ENCODE measurements around the gene SPECC1. TPM values are rescaled to one million over a fixed set of nuclear protein-coding genes. Genes with fewer than 3 reads are reported as not detected.

SPECC1 gene
- total RNA-seq, 1 experiment from 2014 or later = 55.3 TPM

DNA sequence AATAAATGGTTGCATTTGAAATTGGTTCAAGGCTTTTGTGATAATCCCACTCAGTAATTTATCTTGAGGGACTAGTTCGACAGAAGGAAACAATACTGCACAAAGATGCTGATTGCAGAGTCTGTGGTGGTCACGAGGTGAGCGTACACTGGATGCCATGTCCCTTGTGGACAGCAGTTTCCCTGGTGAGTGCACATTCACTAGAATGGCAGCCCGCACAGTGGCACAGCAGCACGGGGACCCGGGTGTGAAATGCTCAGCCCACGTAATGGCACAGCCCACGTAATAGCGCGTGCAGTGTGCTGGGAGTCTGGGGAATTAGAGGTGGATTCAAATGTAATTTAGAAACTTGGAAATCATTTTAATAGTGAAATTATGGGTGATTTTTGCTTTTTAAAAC is 304.1 kb downstream of the SPECC1 start:
- ChIA-PET POLR2A (no interaction called here), CTCF (interaction anchor here (0.5 kb wide), 1 partner anchor 86 kb away, joined by 3 read pairs; no protein-coding TSS in a partner anchor)
- Mint-ChIP-seq H3K27ac (ENCODE audit: low read depth, unreplicated experiment) (no peak overlapping the region), H3K4me1 (ENCODE audit: insufficient read depth, unreplicated experiment) (no peaks in the 10 kb centered on the region), H3K36me3 (ENCODE audit: insufficient read depth, unreplicated experiment) (peaks cover 1% of the 10 kb centered on the region), H3K4me3 (ENCODE audit: unreplicated experiment) (no peak overlapping the region), H3K27me3 (ENCODE audit: insufficient read depth, unreplicated experiment) (no peaks in the 10 kb centered on the region), H3K9me3 (ENCODE audit: unreplicated experiment) (no peaks in the 10 kb centered on the region)
- no peak for DNase-seq (ENCODE audit: unreplicated experiment)
- intact Hi-C loops (cut with micrococcal nuclease) = no loop called here
- BruUV-seq (replicated peaks) = no TSS peak
- TF ChIP-seq, protein P1, sequence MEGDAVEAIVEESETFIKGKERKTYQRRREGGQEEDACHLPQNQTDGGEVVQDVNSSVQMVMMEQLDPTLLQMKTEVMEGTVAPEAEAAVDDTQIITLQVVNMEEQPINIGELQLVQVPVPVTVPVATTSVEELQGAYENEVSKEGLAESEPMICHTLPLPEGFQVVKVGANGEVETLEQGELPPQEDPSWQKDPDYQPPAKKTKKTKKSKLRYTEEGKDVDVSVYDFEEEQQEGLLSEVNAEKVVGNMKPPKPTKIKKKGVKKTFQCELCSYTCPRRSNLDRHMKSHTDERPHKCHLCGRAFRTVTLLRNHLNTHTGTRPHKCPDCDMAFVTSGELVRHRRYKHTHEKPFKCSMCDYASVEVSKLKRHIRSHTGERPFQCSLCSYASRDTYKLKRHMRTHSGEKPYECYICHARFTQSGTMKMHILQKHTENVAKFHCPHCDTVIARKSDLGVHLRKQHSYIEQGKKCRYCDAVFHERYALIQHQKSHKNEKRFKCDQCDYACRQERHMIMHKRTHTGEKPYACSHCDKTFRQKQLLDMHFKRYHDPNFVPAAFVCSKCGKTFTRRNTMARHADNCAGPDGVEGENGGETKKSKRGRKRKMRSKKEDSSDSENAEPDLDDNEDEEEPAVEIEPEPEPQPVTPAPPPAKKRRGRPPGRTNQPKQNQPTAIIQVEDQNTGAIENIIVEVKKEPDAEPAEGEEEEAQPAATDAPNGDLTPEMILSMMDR (IDR thresholded peaks at IDR 0.05; ENCODE audit: unreplicated experiment) = no peak

DNA sequence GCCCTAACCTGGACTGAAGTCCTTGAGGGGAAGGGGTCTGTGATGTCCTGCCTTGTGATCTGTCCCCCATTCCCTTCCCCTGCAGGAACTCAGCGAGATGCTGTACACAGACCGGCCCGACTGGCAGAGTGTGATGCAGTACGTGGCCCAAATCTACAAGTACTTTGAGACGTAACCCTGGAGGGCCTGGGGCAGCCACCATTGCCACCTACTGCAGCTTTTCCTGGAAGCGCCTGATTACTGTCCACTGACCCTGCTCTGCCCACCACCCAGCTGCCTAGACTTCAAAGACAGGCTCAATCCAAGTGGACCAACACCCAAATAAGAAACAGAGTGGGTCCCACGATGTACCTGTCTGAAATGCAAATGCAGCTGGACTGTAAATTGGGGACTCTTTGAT is 304.7 kb downstream of the SPECC1 start:
- H3K4me3 Mint-ChIP-seq (ENCODE audit: unreplicated experiment) = no peak overlapping the region
- no peaks in the 10 kb centered on the region for H3K36me3 Mint-ChIP-seq (ENCODE audit: insufficient read depth, unreplicated experiment)
- DNase-seq (ENCODE audit: unreplicated experiment) = no peak
- CTCF ChIA-PET = interaction anchor here (0.5 kb wide), 1 partner anchor 86 kb away, joined by 3 read pairs; no protein-coding TSS in a partner anchor
- POLR2A ChIA-PET = interaction anchor here (0.9 kb wide), 1 partner anchor 10 kb away, joined by 3 read pairs; no protein-coding TSS in a partner anchor
- TF ChIP-seq, protein P1 (IDR thresholded peaks at IDR 0.05; ENCODE audit: unreplicated experiment) = no peak
- H3K9me3 Mint-ChIP-seq (ENCODE audit: unreplicated experiment) = no peaks in the 10 kb centered on the region
- no peaks in the 10 kb centered on the region for H3K4me1 Mint-ChIP-seq (ENCODE audit: insufficient read depth, unreplicated experiment)
- intact Hi-C loops (cut with micrococcal nuclease) = no loop called here
- no peaks in the 10 kb centered on the region for H3K27me3 Mint-ChIP-seq (ENCODE audit: insufficient read depth, unreplicated experiment)
- H3K27ac Mint-ChIP-seq (ENCODE audit: low read depth, unreplicated experiment) = no peak overlapping the region
- BruUV-seq (replicated peaks) = no TSS peak

DNA sequence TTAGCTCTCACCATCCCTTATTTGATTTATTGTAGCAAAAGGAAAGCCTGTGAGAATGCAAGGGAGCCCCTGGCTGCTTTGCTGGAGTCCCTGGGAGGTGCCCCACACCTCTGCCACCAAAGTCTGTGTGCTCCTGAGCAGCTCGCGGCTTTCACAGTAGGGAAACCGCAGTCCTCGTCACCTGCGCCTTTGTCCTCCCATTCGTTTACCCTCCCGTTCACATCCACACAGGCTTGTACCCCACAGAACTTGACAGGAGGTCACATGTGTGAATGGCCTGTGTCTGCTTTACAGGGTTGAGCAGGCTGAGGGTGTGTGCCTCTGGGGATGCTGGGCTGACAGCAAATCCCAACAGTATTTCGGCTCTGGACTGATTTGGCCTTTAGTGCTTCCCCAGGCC is 305.7 kb downstream of the SPECC1 start:
- DNase-seq (ENCODE audit: unreplicated experiment) = no peak
- POLR2A ChIA-PET = interaction anchor here (0.9 kb wide), 1 partner anchor 11 kb away, joined by 3 read pairs; no protein-coding TSS in a partner anchor
- Mint-ChIP-seq H3K4me3 (ENCODE audit: unreplicated experiment) (no peak overlapping the region), H3K27ac (ENCODE audit: low read depth, unreplicated experiment) (no peak overlapping the region), H3K4me1 (ENCODE audit: insufficient read depth, unreplicated experiment) (no peaks in the 10 kb centered on the region), H3K9me3 (ENCODE audit: unreplicated experiment) (no peaks in the 10 kb centered on the region), H3K27me3 (ENCODE audit: insufficient read depth, unreplicated experiment) (no peaks in the 10 kb centered on the region), H3K36me3 (ENCODE audit: insufficient read depth, unreplicated experiment) (no peaks in the 10 kb centered on the region)
- TF ChIP-seq, protein P1 (IDR thresholded peaks at IDR 0.05; ENCODE audit: unreplicated experiment) = no peak
- BruUV-seq (replicated peaks) = no TSS peak
- intact Hi-C loops (cut with micrococcal nuclease) = no loop called here
- CTCF ChIA-PET = no interaction called here

DNA sequence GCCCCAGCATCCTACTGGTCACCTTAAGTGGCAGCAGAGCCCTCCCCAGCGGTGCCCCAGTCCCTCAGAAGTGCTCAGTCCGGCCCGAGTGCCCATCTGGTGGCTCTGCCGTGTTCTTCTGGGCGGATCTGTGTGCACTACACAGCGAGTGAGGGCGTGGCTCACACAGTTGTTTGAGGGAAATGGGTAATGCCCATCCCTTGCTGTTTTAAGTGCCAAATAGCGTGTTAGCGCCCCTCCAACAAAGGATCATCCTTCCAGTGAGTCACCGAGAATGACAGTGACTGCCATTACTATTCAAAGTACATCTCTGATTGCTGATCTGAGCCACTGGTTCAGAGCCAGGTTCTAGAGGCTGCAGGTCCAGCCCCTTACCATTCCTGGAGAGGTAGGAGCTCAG is 306.2 kb downstream of the SPECC1 start:
- Mint-ChIP-seq H3K4me1 (ENCODE audit: insufficient read depth, unreplicated experiment) (no peaks in the 10 kb centered on the region), H3K36me3 (ENCODE audit: insufficient read depth, unreplicated experiment) (no peaks in the 10 kb centered on the region)
- POLR2A ChIA-PET = no interaction called here

More for the DNA sequence above, 306.2 kb downstream of the SPECC1 start:
- intact Hi-C loops (cut with micrococcal nuclease) = no loop called here
- Mint-ChIP-seq H3K27ac (ENCODE audit: low read depth, unreplicated experiment) (no peak overlapping the region), H3K4me3 (ENCODE audit: unreplicated experiment) (no peak overlapping the region), H3K9me3 (ENCODE audit: unreplicated experiment) (no peaks in the 10 kb centered on the region), H3K27me3 (ENCODE audit: insufficient read depth, unreplicated experiment) (no peaks in the 10 kb centered on the region)
- DNase-seq (ENCODE audit: unreplicated experiment) = no peak
- CTCF ChIA-PET = interaction anchor here (0.6 to 0.7 kb wide), 3 partner anchors 240 to 724 kb away, joined by 3 to 7 read pairs (median 3); no protein-coding TSS in a partner anchor
- no TSS peak for BruUV-seq (replicated peaks)
- TF ChIP-seq, protein P1 (IDR thresholded peaks at IDR 0.05; ENCODE audit: unreplicated experiment) = no peak
